Osteocyte (in vitro differentiated cells): ENCODE measurements around the gene ETS1. TPM values are rescaled to one million over a fixed set of nuclear protein-coding genes. Genes with fewer than 3 reads are reported as not detected.

Source experiments
- DNase-seq: peaks from one replicate; pipeline ENCODE4 v3.0.0; 2021; ENCODE audit warnings: mixed read lengths; ENCODE audit not compliant: unreplicated experiment; ENCODE audit errors: extremely low spot score
- H3K27ac Mint-ChIP-seq: one replicate; pipeline ENCODE4 v1.8.0; 2021; ENCODE audit warnings: mild to moderate bottlenecking, mixed read lengths; ENCODE audit not compliant: unreplicated experiment
- H3K27me3 Mint-ChIP-seq: one replicate; pipeline ENCODE4 v1.8.0; 2021; ENCODE audit warnings: mixed read lengths; ENCODE audit not compliant: unreplicated experiment
- H3K36me3 Mint-ChIP-seq: one replicate; pipeline ENCODE4 v1.8.0; 2021; ENCODE audit warnings: mixed read lengths; ENCODE audit not compliant: unreplicated experiment
- H3K4me1 Mint-ChIP-seq: one replicate; pipeline ENCODE4 v1.8.0; 2021; ENCODE audit warnings: mixed read lengths; ENCODE audit not compliant: unreplicated experiment
- H3K4me3 Mint-ChIP-seq: one replicate; pipeline ENCODE4 v1.8.0; 2021; ENCODE audit warnings: mild to moderate bottlenecking, moderate library complexity, mixed read lengths; ENCODE audit not compliant: unreplicated experiment
- H3K9me3 Mint-ChIP-seq: one replicate; pipeline ENCODE4 v1.8.0; 2021; ENCODE audit warnings: mixed read lengths; ENCODE audit not compliant: unreplicated experiment
- CTCF ChIP-seq: fragments of 200-600 bp; sonication (generic); IDR thresholded peaks from 2 replicates; pipeline ENCODE4 v1.5.0; 2021; ENCODE audit warnings: antibody characterized with exemption, mild to moderate bottlenecking, moderate library complexity
- total RNA-seq: library from RNA; stranded (reverse); gene quantifications from 2 replicates; pipeline ENCODE4 v1.2.1, GENCODE V29; 2021

ETS1 gene
- total RNA-seq, 1 donor from 2014 or later, result 77.9 TPM

- no peak for TF ChIP-seq CTCF
- H3K27ac Mint-ChIP-seq, result no peak overlapping the region
These were observed 10.7 kb upstream of the ETS1 start for GRCh38 chr11:128598096-128598495.

DNA sequence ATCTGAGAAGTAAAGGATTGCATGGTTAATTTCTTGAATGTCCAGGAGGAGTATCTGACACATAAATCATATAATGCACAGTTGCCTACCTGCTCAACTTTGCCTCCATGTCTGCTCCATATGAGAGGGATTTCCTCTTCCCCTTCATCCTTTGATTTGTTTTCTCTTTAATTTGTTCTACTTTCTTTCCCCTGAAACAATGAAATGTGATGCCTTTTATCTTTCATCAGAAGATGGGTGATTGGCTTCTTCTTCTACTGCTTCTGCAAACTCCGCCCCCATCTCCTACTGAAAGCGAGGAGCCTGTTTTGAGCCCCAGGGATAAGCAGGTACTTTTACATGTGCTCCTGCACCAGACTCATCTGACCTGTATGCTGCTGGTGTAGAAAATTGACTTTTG, 9.9 kb upstream of the ETS1 start:
- Mint-ChIP-seq H3K4me1 (peaks cover 5% of the 10 kb centered on the region), H3K4me3 (no peak overlapping the region), H3K9me3 (no peaks in the 10 kb centered on the region), H3K27me3 (no peaks in the 10 kb centered on the region), H3K36me3 (no peaks in the 10 kb centered on the region), H3K27ac (no peak overlapping the region)
- DNase-seq, result no peak
- no peak for TF ChIP-seq CTCF

More at GRCh38 chr11:128598096-128598495, 10.7 kb upstream of the ETS1 start:
- no peaks in the 10 kb centered on the region for H3K27me3 Mint-ChIP-seq
- H3K4me3 Mint-ChIP-seq, result no peak overlapping the region
- H3K36me3 Mint-ChIP-seq, result no peaks in the 10 kb centered on the region
- H3K9me3 Mint-ChIP-seq, result no peaks in the 10 kb centered on the region
- DNase-seq, result no peak
- peaks cover 5% of the 10 kb centered on the region for H3K4me1 Mint-ChIP-seq

DNA sequence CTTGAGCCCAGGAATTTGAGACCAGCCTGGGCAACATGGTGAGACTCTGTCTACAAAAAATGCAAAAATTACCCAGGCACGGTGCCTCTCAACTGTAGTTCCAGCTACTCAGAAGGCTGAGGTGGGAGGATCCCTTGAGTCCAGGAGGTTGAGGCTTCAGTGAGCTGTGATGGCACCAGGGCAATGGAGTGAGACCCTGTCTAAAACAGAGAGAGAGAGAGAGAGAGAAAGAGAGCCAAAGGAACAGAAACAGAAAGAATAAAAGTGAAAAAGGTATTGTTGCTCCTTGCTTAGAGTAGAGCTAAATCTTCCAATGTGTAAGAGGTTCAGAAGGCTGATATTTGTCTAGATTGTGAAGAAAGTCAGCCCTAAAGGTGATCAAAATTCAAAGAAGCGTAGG, 8.9 kb upstream of the ETS1 start:
- H3K9me3 Mint-ChIP-seq, result no peaks in the 10 kb centered on the region
- H3K4me3 Mint-ChIP-seq, result no peak overlapping the region
- H3K36me3 Mint-ChIP-seq, result no peaks in the 10 kb centered on the region
- DNase-seq, result no peak
- H3K27me3 Mint-ChIP-seq, result peaks cover 4% of the 10 kb centered on the region
- peaks cover 5% of the 10 kb centered on the region for H3K4me1 Mint-ChIP-seq
- H3K27ac Mint-ChIP-seq, result no peak overlapping the region
- no peak for TF ChIP-seq CTCF

DNA sequence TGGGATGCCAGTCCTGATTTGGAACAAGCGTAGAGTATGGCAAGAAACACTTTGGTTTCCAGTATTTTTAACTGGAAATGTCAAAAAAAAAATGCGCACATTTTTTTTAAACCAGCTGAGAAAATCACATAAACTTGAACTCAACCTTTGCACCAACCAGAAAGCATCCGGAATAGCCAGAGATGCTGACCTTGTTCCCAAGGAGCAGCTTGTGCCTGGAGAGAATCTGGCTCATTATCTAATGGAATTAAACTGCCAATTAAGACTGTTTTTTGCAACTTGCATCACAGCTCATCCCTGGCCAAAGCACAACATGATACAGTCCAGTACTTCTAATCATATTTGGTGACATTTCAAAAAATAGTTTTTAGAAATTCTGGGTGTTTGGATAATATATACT, 8.4 kb upstream of the ETS1 start:
- Mint-ChIP-seq H3K4me3 (no peak overlapping the region), H3K27ac (no peak overlapping the region), H3K27me3 (peaks cover 6% of the 10 kb centered on the region), H3K9me3 (no peaks in the 10 kb centered on the region), H3K36me3 (no peaks in the 10 kb centered on the region), H3K4me1 (peaks cover 5% of the 10 kb centered on the region)
- DNase-seq, result no peak
- TF ChIP-seq CTCF, result no peak

DNA sequence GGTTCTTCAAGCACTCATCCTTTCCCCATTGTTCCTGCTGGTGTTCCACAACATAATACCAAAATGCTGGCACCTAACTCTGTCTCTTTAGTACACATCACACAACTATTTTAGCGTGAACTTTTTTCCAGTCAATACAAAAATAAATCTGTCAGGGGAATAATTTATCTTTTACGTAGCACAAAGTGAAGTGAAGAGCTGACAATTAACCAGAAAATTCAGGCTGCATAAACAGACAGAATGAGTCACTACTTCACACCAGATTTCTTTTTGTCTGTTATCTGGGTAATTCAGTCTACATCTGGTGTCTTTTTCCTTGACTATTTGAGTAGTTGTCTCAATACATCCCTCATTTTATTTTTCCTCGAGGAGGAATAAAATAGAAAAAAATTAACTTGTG, 7.9 kb upstream of the ETS1 start:
- Mint-ChIP-seq H3K4me1 (peaks cover 5% of the 10 kb centered on the region), H3K4me3 (no peak overlapping the region), H3K27me3 (peaks cover 7% of the 10 kb centered on the region), H3K27ac (no peak overlapping the region), H3K36me3 (no peaks in the 10 kb centered on the region), H3K9me3 (no peaks in the 10 kb centered on the region)
- no peak for DNase-seq
- TF ChIP-seq CTCF, result no peak
